Peyer's patch (tissue), 4 donors: ENCODE measurements around the gene NRF1. TPM values are rescaled to one million over a fixed set of nuclear protein-coding genes. Genes with fewer than 3 reads are reported as not detected.
A peak's percentile ranks its signal among the peaks of the same experiment; 100 is the strongest.

ENCODE experiments used
- DNase-seq, 3 donors: peaks; one replicate each; pipeline ENCODE4 v3.0.0-alpha.2; 2017 to 2019
- H3K27ac ChIP-seq, 4 donors: fragments of 200-600 bp; sonication (generic); one replicate each; pipeline ENCODE4 v1.5.1; 2016 to 2019
- H3K27me3 ChIP-seq, 2 donors: fragments of 200-600 bp; sonication (generic); one replicate each; pipeline ENCODE4 v1.5.1; 2019
- H3K36me3 ChIP-seq, 3 donors: fragments of 200-600 bp; sonication (generic); one replicate each; pipeline ENCODE4 v1.5.1; 2016 to 2019
- H3K4me1 ChIP-seq, 4 donors: fragments of 200-600 bp; sonication (generic); one replicate each; pipeline ENCODE4 v1.5.1; 2016 to 2019
- H3K4me3 ChIP-seq, 4 donors: fragments of 200-600 bp; sonication (generic); 1 replicate in 3 of 4; 2 replicates in 1 of 4; pipeline ENCODE4 v1.5.1; 2016 to 2019; ENCODE audit warnings: mild to moderate bottlenecking in 1 of 4
- H3K9me3 ChIP-seq, 4 donors: fragments of 200-600 bp; sonication (generic); one replicate each; pipeline ENCODE4 v1.5.1; 2016 to 2019; ENCODE audit warnings: mild to moderate bottlenecking in 1 of 4
- POLR2A ChIP-seq, 2 donors: fragments of 450-650 bp; IDR thresholded peaks; one replicate each; pipeline ENCODE4 v1.5.1; 2017; ENCODE audit warnings: antibody characterized with exemption in 2 of 2, mild to moderate bottlenecking in 2 of 2, moderate library complexity in 2 of 2
- total RNA-seq, 4 donors: library from RNA; depleted of rRNA; stranded (reverse); fragments of >200 nt; gene quantifications; one replicate each; pipeline ENCODE4 v1.1.0, GENCODE V29; 2016
- TF ChIP-seq, protein P1 (sequence below), 6 experiments: fragments of 450-650 bp in 4 of 6; fragments of 200-600 bp in 2 of 6; sonication (generic) in 1 of 6; IDR thresholded peaks; one replicate each; pipeline ENCODE4 v1.5.1; 2017 to 2019; ENCODE audit warnings: antibody characterized with exemption in 6 of 6, mild to moderate bottlenecking in 3 of 6, moderate library complexity in 1 of 6

Gene NRF1
- total RNA-seq, 4 donors from 2014 or later, result 11.2 to 27.2 (median 16.5) TPM

DNA sequence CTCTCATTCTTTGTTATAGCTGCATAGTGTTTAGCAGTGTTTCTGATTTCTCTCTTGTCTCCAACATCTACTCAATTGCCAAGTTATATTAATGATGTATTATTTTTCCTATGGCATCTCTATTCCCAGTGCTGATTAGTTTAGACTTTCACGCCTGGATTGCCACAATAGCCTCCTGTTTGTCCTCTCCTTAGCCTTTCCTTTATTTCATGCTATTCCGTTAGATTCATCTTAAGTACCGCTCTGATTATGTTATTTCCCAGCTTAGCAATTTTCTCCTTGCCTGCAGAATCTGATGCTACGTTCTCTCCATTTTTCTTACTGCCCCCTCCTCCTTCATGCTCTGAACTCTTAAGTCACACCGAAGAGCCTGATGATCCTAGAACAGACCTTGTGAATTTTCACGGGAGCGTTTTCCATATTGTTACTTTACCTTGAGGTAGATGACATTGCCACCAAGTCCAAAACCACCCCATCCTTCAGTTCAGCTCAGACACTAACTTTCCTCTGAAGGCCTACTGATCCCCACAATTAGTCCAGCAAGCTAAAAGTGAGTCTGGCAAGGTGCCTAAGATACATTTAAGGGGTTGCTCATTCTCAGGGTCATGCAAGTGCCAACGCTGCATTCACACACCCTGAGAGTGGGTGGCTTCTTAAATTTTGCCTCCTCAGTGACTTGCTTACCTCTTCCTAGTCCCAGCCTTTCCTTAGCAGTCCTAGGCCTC is 6.6 kb upstream of the NRF1 start:
- Histone ChIP-seq H3K36me3 (no peaks in the 10 kb centered on the region), H3K9me3 (no peaks in the 10 kb centered on the region), H3K4me3 (no peak overlapping the region), H3K27ac (no peak overlapping the region), H3K27me3 (no peaks in the 10 kb centered on the region), H3K4me1 (peaks cover 0 to 2% (median 0%) of the 10 kb centered on the region in 4 donors)
- no peak for DNase-seq
- TF ChIP-seq POLR2A (IDR thresholded peaks at IDR 0.05), result no peak
- TF ChIP-seq, protein P1, sequence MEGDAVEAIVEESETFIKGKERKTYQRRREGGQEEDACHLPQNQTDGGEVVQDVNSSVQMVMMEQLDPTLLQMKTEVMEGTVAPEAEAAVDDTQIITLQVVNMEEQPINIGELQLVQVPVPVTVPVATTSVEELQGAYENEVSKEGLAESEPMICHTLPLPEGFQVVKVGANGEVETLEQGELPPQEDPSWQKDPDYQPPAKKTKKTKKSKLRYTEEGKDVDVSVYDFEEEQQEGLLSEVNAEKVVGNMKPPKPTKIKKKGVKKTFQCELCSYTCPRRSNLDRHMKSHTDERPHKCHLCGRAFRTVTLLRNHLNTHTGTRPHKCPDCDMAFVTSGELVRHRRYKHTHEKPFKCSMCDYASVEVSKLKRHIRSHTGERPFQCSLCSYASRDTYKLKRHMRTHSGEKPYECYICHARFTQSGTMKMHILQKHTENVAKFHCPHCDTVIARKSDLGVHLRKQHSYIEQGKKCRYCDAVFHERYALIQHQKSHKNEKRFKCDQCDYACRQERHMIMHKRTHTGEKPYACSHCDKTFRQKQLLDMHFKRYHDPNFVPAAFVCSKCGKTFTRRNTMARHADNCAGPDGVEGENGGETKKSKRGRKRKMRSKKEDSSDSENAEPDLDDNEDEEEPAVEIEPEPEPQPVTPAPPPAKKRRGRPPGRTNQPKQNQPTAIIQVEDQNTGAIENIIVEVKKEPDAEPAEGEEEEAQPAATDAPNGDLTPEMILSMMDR (IDR thresholded peaks at IDR 0.05), result no peak

DNA sequence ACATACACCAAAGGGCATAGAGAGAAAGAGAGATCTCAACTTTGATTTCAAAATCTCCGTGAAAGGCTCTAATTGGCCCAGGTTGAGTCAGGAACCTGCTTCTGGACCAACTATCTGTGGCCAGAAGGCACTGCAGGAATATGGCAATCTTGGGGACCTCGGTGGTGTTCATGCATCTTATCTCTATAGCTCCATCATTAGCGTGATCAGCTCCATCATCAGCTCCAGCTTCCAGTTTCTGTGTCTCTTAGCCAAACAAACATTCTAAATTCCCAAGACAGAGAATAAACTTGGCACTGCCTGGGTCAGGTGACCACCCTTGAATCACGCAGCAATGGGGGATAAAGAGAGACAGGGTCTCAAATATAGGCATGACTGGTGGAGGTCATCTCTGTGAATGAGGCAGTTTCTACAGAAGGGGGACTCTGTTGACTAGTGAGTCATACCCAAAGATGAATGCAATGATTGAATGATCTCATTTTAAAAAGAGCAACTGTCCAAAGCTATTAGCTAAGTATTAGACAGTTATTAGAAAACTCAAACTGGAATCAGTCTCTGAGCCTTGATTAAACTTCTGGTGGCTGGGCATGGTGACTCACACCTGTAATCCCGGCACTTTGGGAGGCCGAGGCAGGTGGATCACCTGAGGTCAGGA is 5.4 kb upstream of the NRF1 start:
- no peaks in the 10 kb centered on the region for H3K27me3 ChIP-seq
- no peak overlapping the region for H3K4me3 ChIP-seq
- no peak for DNase-seq
- peaks cover 0 to 11% (median 3%) of the 10 kb centered on the region in 4 donors for H3K4me1 ChIP-seq
- no peaks in the 10 kb centered on the region for H3K36me3 ChIP-seq
- no peak overlapping the region for H3K27ac ChIP-seq
- H3K9me3 ChIP-seq, result no peaks in the 10 kb centered on the region
- no peak for TF ChIP-seq POLR2A (IDR thresholded peaks at IDR 0.05)
- TF ChIP-seq, protein P1 (IDR thresholded peaks at IDR 0.05), result no peak

DNA sequence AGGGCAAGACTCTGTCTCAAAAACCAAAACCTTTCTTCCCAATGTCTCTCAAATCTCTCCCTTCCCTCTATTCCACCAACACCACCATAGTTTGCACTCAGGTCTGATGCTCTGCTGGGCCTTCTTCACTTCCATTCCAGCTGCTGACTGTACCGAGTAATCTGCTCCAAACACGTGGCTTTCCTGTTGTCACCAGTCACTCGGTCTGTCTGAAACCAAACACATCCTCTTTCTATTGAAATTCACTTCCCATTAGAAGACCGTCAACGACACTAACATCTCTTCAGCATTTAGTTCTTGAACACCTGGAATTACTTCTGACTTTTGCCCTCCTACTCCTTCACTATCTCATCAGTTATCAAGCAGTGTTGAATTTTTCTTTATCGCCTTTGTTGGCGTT is 4.7 kb upstream of the NRF1 start:
- no peaks in the 10 kb centered on the region for H3K9me3 ChIP-seq
- H3K27ac ChIP-seq, result no peak overlapping the region
- peaks cover 0 to 11% (median 3%) of the 10 kb centered on the region in 4 donors for H3K4me1 ChIP-seq
- no peaks in the 10 kb centered on the region for H3K36me3 ChIP-seq
- no peak overlapping the region for H3K4me3 ChIP-seq
- H3K27me3 ChIP-seq, result no peaks in the 10 kb centered on the region
- no peak for TF ChIP-seq POLR2A (IDR thresholded peaks at IDR 0.05)
- TF ChIP-seq, protein P1 (IDR thresholded peaks at IDR 0.05), result no peak
- DNase-seq, result peak in 1 of 3 donors; percentile 43

DNA sequence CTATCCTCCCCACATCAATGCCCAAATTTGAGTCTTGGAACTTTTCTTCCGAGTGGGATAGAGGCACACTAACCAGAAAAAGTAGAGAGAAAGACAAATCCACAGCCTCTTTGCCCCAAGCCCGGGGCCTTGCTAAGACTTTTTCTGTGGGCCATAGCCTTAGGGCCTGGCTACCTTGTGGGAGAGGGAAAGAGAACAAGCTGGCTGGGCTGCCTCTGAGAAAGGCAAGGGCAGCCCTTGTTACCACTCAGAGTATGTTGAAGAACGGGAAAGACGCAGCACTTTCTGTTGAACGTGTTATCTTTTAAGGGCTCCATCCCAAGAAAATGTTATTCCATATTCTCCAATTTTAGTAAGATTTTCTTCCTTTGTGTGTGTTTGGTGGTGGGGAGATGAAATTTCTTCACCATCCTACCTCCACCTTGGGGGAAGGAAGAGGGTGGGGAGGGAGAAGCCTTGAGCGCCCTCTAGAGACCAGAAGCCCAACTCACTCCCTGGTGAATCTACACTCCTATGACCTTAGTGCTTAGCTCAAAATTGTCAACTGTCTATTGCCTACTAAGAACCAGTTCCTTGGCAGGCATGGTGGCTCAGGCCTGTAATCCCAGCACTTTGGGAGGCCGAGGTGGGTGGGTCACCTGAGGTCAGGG is 3.9 kb upstream of the NRF1 start:
- Histone ChIP-seq H3K4me3 (no peak overlapping the region), H3K27ac (no peak overlapping the region), H3K9me3 (no peaks in the 10 kb centered on the region), H3K27me3 (no peaks in the 10 kb centered on the region), H3K36me3 (no peaks in the 10 kb centered on the region), H3K4me1 (peaks cover 0 to 11% (median 3%) of the 10 kb centered on the region in 4 donors)
- TF ChIP-seq POLR2A (IDR thresholded peaks at IDR 0.05), result no peak
- TF ChIP-seq, protein P1 (IDR thresholded peaks at IDR 0.05), result peak in 4 of 6 experiments; percentile 27 to 47 (median 36)
- peak in 1 of 3 donors; percentile 54 for DNase-seq

DNA sequence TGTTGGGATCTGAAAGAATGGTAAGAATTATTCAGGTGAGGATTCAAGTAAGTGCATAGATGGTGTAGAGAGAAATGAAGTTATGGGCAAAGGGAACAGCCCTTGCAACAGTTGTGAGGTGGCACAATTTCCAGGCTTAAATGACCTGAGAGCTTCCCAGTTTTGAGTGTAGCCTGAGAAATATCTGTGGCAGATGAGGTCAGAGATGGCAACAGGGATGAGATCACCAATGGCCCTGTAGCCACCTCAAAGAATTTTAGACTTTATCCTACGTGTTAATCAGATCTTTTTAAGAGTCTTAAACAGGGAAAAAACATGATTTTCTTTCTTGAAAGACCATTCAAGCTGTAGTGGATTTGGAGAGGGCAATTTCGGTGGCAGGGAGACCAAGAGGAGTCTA is 1.9 kb upstream of the NRF1 start:
- Histone ChIP-seq H3K27ac (no peak overlapping the region), H3K4me1 (peaks cover 0 to 24% (median 8%) of the 10 kb centered on the region in 4 donors), H3K36me3 (no peaks in the 10 kb centered on the region), H3K27me3 (no peaks in the 10 kb centered on the region), H3K9me3 (no peaks in the 10 kb centered on the region), H3K4me3 (no peak overlapping the region)
- TF ChIP-seq, protein P1 (IDR thresholded peaks at IDR 0.05), result no peak
- TF ChIP-seq POLR2A (IDR thresholded peaks at IDR 0.05), result no peak
- DNase-seq, result no peak
